K562 (cell line): ENCODE measurements around the gene CSTF1. TPM values are rescaled to one million over a fixed set of nuclear protein-coding genes. Genes with fewer than 3 reads are reported as not detected.

Experiments
- AFF4 ChIP-seq: sonication (generic); formaldehyde crosslinking; IDR thresholded peaks from 2 replicates; pipeline ENCODE4 v1.8.0; 2023; ENCODE audit warnings: mild to moderate bottlenecking, missing genetic modification reagents
- ARID1B ChIP-seq: fragments of 450-650 bp; IDR thresholded peaks from 2 replicates; pipeline ENCODE4 v1.6.1; 2016; ENCODE audit warnings: antibody characterized with exemption, mild to moderate bottlenecking, inconsistent platforms
- MBD2 ChIP-seq: sonication (generic); IDR thresholded peaks from 2 replicates; pipeline ENCODE4 v1.6.1; 2016; ENCODE audit warnings: low read depth, borderline replicate concordance
- NR2C2 ChIP-seq, 2 experiments: fragments of 200-800 bp in 1 of 2; sonication (Bioruptor generic) in 1 of 2; sonication (generic) in 1 of 2; formaldehyde crosslinking in 1 of 2; IDR thresholded peaks; 2 replicates each; pipeline versions ENCODE4 v1.6.1 to v1.8.0; 2016 to 2022; ENCODE audit warnings: mild to moderate bottlenecking in 1 of 2, missing compliant biosample characterization in 1 of 2, missing genetic modification characterization in 1 of 2, missing genetic modification reagents in 1 of 2
- NRF1 ChIP-seq, 2 experiments: fragments of 450-650 bp; IDR thresholded peaks in 1 of 2; conservative IDR thresholded peaks in 1 of 2; 2 replicates each; pipeline ENCODE4 v1.6.1; 2014; ENCODE audit warnings: mild to moderate bottlenecking in 2 of 2
- PHF21A ChIP-seq: fragments of 450-650 bp; IDR thresholded peaks from 2 replicates; pipeline ENCODE4 v1.6.1; 2017; ENCODE audit warnings: low read depth, borderline replicate concordance
- RREB1 ChIP-seq: fragments of 250-450 bp; sonication (Bioruptor Pico); IDR thresholded peaks from 2 replicates; pipeline ENCODE4 v1.4.0; 2020
- ZBTB9 ChIP-seq: fragments of 450-650 bp; formaldehyde crosslinking; IDR thresholded peaks from 2 replicates; pipeline ENCODE4 v1.4.0; 2020; ENCODE audit warnings: mild to moderate bottlenecking, moderate library complexity
- ZEB2 ChIP-seq: fragments of 450-650 bp; IDR thresholded peaks from 2 replicates; pipeline ENCODE4 v1.6.1; 2016
- ZFP91 ChIP-seq: sonication (generic); formaldehyde crosslinking; IDR thresholded peaks from 2 replicates; pipeline ENCODE4 v1.8.0; 2022; ENCODE audit warnings: mild to moderate bottlenecking, missing genetic modification reagents
- ZFX ChIP-seq: sonication (generic); formaldehyde crosslinking; IDR thresholded peaks from 2 replicates; pipeline ENCODE4 v1.8.0; 2022; ENCODE audit warnings: mild to moderate bottlenecking, missing genetic modification reagents, moderate library complexity
- ZNF121 ChIP-seq: sonication (generic); formaldehyde crosslinking; conservative IDR thresholded peaks from 2 replicates; pipeline ENCODE4 v1.8.0; 2022; ENCODE audit warnings: missing genetic modification reagents
- ZNF253 ChIP-seq: fragments of 250-450 bp; sonication (Bioruptor Pico); conservative IDR thresholded peaks from 2 replicates; pipeline ENCODE4 v1.6.1; 2021; ENCODE audit warnings: mild to moderate bottlenecking
- ZNF274 ChIP-seq: IDR thresholded peaks from 2 replicates; pipeline ENCODE4 v1.6.1; 2011; ENCODE audit warnings: low read depth, mild to moderate bottlenecking, low read length, moderate library complexity, borderline replicate concordance
- polyA plus RNA-seq, 8 experiments: library from polyadenylated mRNA; depleted of rRNA in 4 of 8; stranded (reverse) in 5 of 8; unstranded in 3 of 8; fragments of >200 nt; fragmentation: Nextera tagmentation in 2 of 8; fragmentation: Illumina TruSeq in 1 of 8; extraction: Ambion mirVana in 2 of 8; extraction: Trizol in 1 of 8; gene quantifications; 2 replicates each; pipeline versions ENCODE4 v1.2.1 to v1.2.3, GENCODE V29; 2011 to 2014; ENCODE audit warnings: inconsistent platforms in 1 of 8, missing spikeins in 1 of 8
- total RNA-seq, 7 experiments: library from RNA; depleted of rRNA in 6 of 7; stranded (reverse); fragments of >200 nt in 6 of 7; fragmentation: Illumina TruSeq in 2 of 7; extraction: Trizol in 2 of 7; gene quantifications; 2 replicates each; pipeline versions ENCODE4 v1.2.1 to v1.2.3, GENCODE V29; 2011 to 2021; ENCODE audit warnings: low replicate concordance in 1 of 7
- TF ChIP-seq, protein P1 (sequence below): sonication (generic); formaldehyde crosslinking; IDR thresholded peaks from 2 replicates; pipeline ENCODE4 v1.9.0; 2022; ENCODE audit warnings: mild to moderate bottlenecking, missing genetic modification reagents

Gene CSTF1
- total and polyA plus RNA-seq, 9 of the 15 experiments (the other 6 are each of a cell fraction or from before 2014, with no cell fraction given) = 30.8 to 110 (median 53.4) TPM

DNA sequence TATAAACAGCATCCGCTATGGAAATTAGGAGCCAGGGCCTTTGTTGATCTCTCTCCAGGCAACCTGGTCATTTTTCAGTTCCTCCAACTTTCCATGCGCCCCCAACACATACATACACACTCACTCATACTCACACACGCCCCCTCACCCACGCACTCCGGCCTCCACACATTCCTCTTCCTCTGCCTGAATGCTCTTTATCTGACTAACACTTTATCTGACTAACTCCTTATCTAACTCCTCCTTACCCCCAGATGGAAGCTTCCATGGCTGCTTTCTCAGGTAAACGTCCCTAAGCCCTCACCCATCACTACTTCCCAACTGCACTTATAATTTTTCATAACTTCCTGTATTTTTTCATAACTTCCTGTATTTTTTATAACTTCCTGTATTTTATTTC lies 37.1 kb downstream of the CSTF1 start (continued):
- 0 out of 2 replicates have a peak, but pooled peaks have one; percentile 23 for TF ChIP-seq MBD2
- no peak for TF ChIP-seq NRF1 (conservative IDR thresholded peaks at IDR 0.05 in 1 of 2, IDR thresholded peaks at IDR 0.05 in 1 of 2)
- no peak for TF ChIP-seq ZFX (CRISPR knock-in tag)
- no peak for TF ChIP-seq ZFP91 (CRISPR knock-in tag)
- TF ChIP-seq ZNF274 = no peak
- TF ChIP-seq, protein P1, sequence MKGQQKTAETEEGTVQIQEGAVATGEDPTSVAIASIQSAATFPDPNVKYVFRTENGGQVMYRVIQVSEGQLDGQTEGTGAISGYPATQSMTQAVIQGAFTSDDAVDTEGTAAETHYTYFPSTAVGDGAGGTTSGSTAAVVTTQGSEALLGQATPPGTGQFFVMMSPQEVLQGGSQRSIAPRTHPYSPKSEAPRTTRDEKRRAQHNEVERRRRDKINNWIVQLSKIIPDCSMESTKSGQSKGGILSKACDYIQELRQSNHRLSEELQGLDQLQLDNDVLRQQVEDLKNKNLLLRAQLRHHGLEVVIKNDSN (CRISPR knock-in tag) = no peak
- TF ChIP-seq RREB1 (CRISPR knock-in tag) = no peak
- TF ChIP-seq ZNF253 (CRISPR knock-in tag) = no peak
- TF ChIP-seq ZNF121 (CRISPR knock-in tag) = no peak
- TF ChIP-seq ZBTB9 (CRISPR knock-in tag) = no peak
- TF ChIP-seq ARID1B = peak; percentile 91
- no peak for TF ChIP-seq PHF21A
- TF ChIP-seq AFF4 (CRISPR knock-in tag) = no peak
- TF ChIP-seq NR2C2 (CRISPR knock-in tag; IDR thresholded peaks at IDR 0.05) = no peak
- TF ChIP-seq NR2C2 (tag; IDR thresholded peaks at IDR 0.05) = no peak
- TF ChIP-seq ZEB2 = peak; percentile 76
